GM12878 (cell line): ENCODE data around the gene CHD1L.

Experiments
- ATF2 ChIP-seq: IDR thresholded peaks from 2 replicates; pipeline ENCODE4 v1.6.1; 2012; ENCODE audit warnings: low read length, inconsistent platforms
- CHD4 ChIP-seq: fragments of 200-600 bp; sonication (generic); IDR thresholded peaks from 2 replicates; pipeline ENCODE4 v1.6.1; 2016; ENCODE audit warnings: mild to moderate bottlenecking
- E2F8 ChIP-seq: fragments of 450-650 bp; IDR thresholded peaks from 2 replicates; pipeline ENCODE4 v1.6.1; 2018; ENCODE audit warnings: mild to moderate bottlenecking, low read depth, moderate library complexity; ENCODE audit not compliant: partially characterized antibody
- EZH2 ChIP-seq: IDR thresholded peaks from 2 replicates; pipeline ENCODE4 v1.6.1; 2012; ENCODE audit warnings: low read depth, mild to moderate bottlenecking, control low read depth, inconsistent platforms, low read length, borderline replicate concordance; ENCODE audit not compliant: control insufficient read depth
- HDAC6 ChIP-seq: fragments of 200-600 bp; sonication (generic); IDR thresholded peaks from one replicate; pipeline ENCODE4 v1.8.0; 2017; ENCODE audit warnings: antibody characterized with exemption; ENCODE audit not compliant: unreplicated experiment
- MXI1 ChIP-seq: fragments of 150-350 bp; IDR thresholded peaks from 2 replicates; pipeline ENCODE4 v1.6.1; 2011; ENCODE audit warnings: low read depth, mild to moderate bottlenecking, inconsistent platforms, low read length, improper control_type of control experiment
- PAX5 ChIP-seq: IDR thresholded peaks from 2 replicates; pipeline ENCODE4 v1.6.1; 2011; ENCODE audit warnings: low read depth, low read length, borderline replicate concordance
- PBX3 ChIP-seq: IDR thresholded peaks from 2 replicates; pipeline ENCODE4 v1.6.1; 2011; ENCODE audit warnings: mild to moderate bottlenecking, low read depth, low read length, moderate library complexity; ENCODE audit not compliant: insufficient replicate concordance
- POLR2A ChIP-seq: IDR thresholded peaks from 2 replicates; pipeline ENCODE4 v1.6.1; 2011; ENCODE audit warnings: low read depth, mild to moderate bottlenecking, low read length
- POLR2AphosphoS5 ChIP-seq: IDR thresholded peaks from 2 replicates; pipeline ENCODE4 v1.6.1; 2011; ENCODE audit warnings: mild to moderate bottlenecking, low read length, inconsistent platforms
- RBBP5 ChIP-seq: fragments of 200-600 bp; sonication (generic); conservative IDR thresholded peaks from 2 replicates; pipeline ENCODE4 v1.6.1; 2016
- USF2 ChIP-seq: IDR thresholded peaks from 2 replicates; pipeline ENCODE4 v1.6.1; 2011; ENCODE audit warnings: low read depth, low read length, improper control_type of control experiment, borderline replicate concordance

GRCh38 chr1:147337040-147337630 lies 94.7 kb downstream of the CHD1L start:
- TF ChIP-seq POLR2AphosphoS5 (no peak), HDAC6 (no peak), E2F8 (no peak), PAX5 (no peak), MXI1 (no peak), RBBP5 (no peak), ATF2 (no peak), PBX3 (no peak), POLR2A (no peak), EZH2 (no peak), USF2 (no peak), CHD4 (no peak)
